Neural progenitor cell (in vitro differentiated cells): ENCODE results near the gene NKG7.

Source experiments
- EZH2 ChIP-seq: fragments of 200-600 bp; sonication (generic); IDR thresholded peaks from 2 replicates; pipeline ENCODE4 v1.6.1; 2017; ENCODE audit warnings: antibody characterized with exemption, mild to moderate bottlenecking, moderate library complexity
- EZH2phosphoT487 ChIP-seq: fragments of 200-600 bp; sonication (generic); IDR thresholded peaks from 2 replicates; pipeline ENCODE4 v1.6.1; 2017; ENCODE audit warnings: antibody characterized with exemption

GRCh38 chr19:51417810-51418157 is 45.3 kb upstream of the NKG7 start:
- TF ChIP-seq EZH2phosphoT487 (no peak), EZH2 (no peak)
